ENCODE measurements around the gene TRRAP. TPM values are rescaled to one million over a fixed set of nuclear protein-coding genes. Genes with fewer than 3 reads are reported as not detected.

The TRRAP gene
- total RNA-seq, 4 donors from 2014 or later, result 34.3 to 52.5 (median 39.5) TPM

- TF ChIP-seq EP300 (IDR thresholded peaks at IDR 0.05), result no peak
- TF ChIP-seq POLR2A (IDR thresholded peaks at IDR 0.05), result no peak
- no peak for TF ChIP-seq CTCF (IDR thresholded peaks at IDR 0.05)
- 85 to 88% methylated on average over 7 of the region's 7 CpGs for WGBS, 2 donors
- peaks cover 0 to 28% (median 2%) of the 10 kb centered on the region in 4 donors for H3K4me1 ChIP-seq
- H3K27me3 ChIP-seq, result peaks cover 0 to 24% of the 10 kb centered on the region in 2 donors
- no peaks in the 10 kb centered on the region for H3K36me3 ChIP-seq
- DNase-seq (ENCODE audit: low spot score in 2 of 2), result no peak
- no peak overlapping the region for H3K27ac ChIP-seq
- H3K4me3 ChIP-seq, result no peak overlapping the region
- H3K9me3 ChIP-seq, result no peaks in the 10 kb centered on the region
Observed at GRCh38 chr7:98866765-98867164, 11.6 kb upstream of the TRRAP start.

GRCh38 chr7:98868450-98868849, 9.9 kb upstream of the TRRAP start:
- H3K27me3 ChIP-seq, result peaks cover 0 to 24% of the 10 kb centered on the region in 2 donors
- no peaks in the 10 kb centered on the region for H3K36me3 ChIP-seq
- 58% methylated on average over 2 of the region's 2 CpGs for WGBS, 2 donors
- H3K27ac ChIP-seq, result no peak overlapping the region
- DNase-seq (ENCODE audit: low spot score in 2 of 2), result no peak
- no peak for TF ChIP-seq EP300 (IDR thresholded peaks at IDR 0.05)
- no peak for TF ChIP-seq CTCF (IDR thresholded peaks at IDR 0.05)
- no peak for TF ChIP-seq POLR2A (IDR thresholded peaks at IDR 0.05)
- no peaks in the 10 kb centered on the region for H3K9me3 ChIP-seq
- peaks cover 0 to 28% (median 2%) of the 10 kb centered on the region in 4 donors for H3K4me1 ChIP-seq
- H3K4me3 ChIP-seq, result no peak overlapping the region

DNA sequence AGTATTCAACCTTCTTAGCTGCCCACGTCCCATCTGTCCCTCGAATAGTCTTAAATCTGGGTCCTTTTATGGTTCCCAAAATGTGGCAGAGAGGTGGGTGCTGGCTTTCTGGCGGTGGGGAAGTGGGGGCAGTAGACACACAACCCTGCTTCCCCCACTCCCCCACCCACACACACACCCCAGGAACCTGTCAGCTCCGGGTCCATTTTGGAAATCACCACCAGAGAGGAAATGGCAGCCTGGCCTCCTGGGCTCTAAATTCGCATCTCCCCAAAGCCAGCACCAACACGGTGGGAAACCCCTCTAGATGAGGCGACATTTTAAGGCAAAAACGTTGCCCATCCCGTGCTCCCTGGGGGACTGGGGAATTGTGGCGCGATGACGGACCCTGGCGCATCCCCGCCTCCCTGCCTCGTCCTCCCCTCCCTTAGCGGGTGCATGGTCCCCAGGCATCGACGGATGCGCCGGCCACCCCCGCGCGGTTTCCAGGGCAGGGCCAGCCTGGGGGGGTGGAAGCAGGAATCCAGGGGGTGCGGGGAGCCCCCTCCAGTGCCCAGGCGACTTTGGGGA, 9.2 kb upstream of the TRRAP start:
- DNase-seq (ENCODE audit: low spot score in 2 of 2), result no peak
- WGBS, 2 donors, result 11 to 13% methylated on average over 24 to 25 of the region's 25 CpGs
- peaks cover 0 to 28% (median 2%) of the 10 kb centered on the region in 4 donors for H3K4me1 ChIP-seq
- peaks cover 0 to 24% of the 10 kb centered on the region in 2 donors for H3K27me3 ChIP-seq
- peak overlapping the region in 1 of 4 donors; percentile 53 for H3K4me3 ChIP-seq
- H3K36me3 ChIP-seq, result no peaks in the 10 kb centered on the region
- no peak for TF ChIP-seq POLR2A (IDR thresholded peaks at IDR 0.05)
- no peak for TF ChIP-seq EP300 (IDR thresholded peaks at IDR 0.05)
- TF ChIP-seq CTCF (IDR thresholded peaks at IDR 0.05), result no peak
- H3K9me3 ChIP-seq, result no peaks in the 10 kb centered on the region
- no peak overlapping the region for H3K27ac ChIP-seq

- Histone ChIP-seq H3K4me1 (peaks cover 0 to 28% (median 2%) of the 10 kb centered on the region in 4 donors), H3K27ac (no peak within 1 kb of the TSS), H3K36me3 (no peaks in the 10 kb centered on the region), H3K4me3 (peak within 1 kb of the TSS; percentile 13 to 53 (median 30)), H3K9me3 (no peaks in the 10 kb centered on the region), H3K27me3 (peaks cover 0 to 24% of the 10 kb centered on the region in 2 donors)
- 1 to 8% methylated on average over 15 to 51 of the region's 69 CpGs for WGBS, 2 donors
- TF ChIP-seq EP300 (IDR thresholded peaks at IDR 0.05), result no peak
- no peak for TF ChIP-seq POLR2A (IDR thresholded peaks at IDR 0.05)
- no peak for TF ChIP-seq CTCF (IDR thresholded peaks at IDR 0.05)
- DNase-seq (ENCODE audit: low spot score in 2 of 2), result no peak
Observed at GRCh38 chr7:98869597-98870120, 8.7 kb upstream of the TRRAP start, which contains the start of gene TMEM130. TSS of gene TMEM130 (minus strand) at chr7:98870014. CDS start at chr7:98869861, 153 bp downstream.

- no peak overlapping the region for H3K27ac ChIP-seq
- TF ChIP-seq CTCF (IDR thresholded peaks at IDR 0.05) (no peak), EP300 (IDR thresholded peaks at IDR 0.05) (no peak), POLR2A (IDR thresholded peaks at IDR 0.05) (no peak)
- H3K4me1 ChIP-seq, result peaks cover 0 to 28% (median 2%) of the 10 kb centered on the region in 4 donors
- H3K4me3 ChIP-seq, result peak overlapping the region; percentile 13 to 53 (median 30)
- WGBS, 2 donors, result 1 to 2% methylated on average over 32 to 35 of the region's 35 CpGs
- peaks cover 0 to 24% of the 10 kb centered on the region in 2 donors for H3K27me3 ChIP-seq
- H3K9me3 ChIP-seq, result no peaks in the 10 kb centered on the region
- DNase-seq (ENCODE audit: low spot score in 2 of 2), result no peak
- no peaks in the 10 kb centered on the region for H3K36me3 ChIP-seq
Observed at GRCh38 chr7:98870121-98870651, 8.1 kb upstream of the TRRAP start.
